WI38 (cell line): Measurements from ENCODE around the gene ARHGAP4.

ENCODE experiments used
- H3K4me3 ChIP-seq: 2 replicates; pipeline ENCODE4 v1.5.1; 2011; ENCODE audit warnings: low read depth, mild to moderate bottlenecking, control low read depth, low read length
- TF ChIP-seq, protein P1 (sequence below): IDR thresholded peaks from 2 replicates; pipeline ENCODE4 v1.5.1; 2012; ENCODE audit warnings: low read depth, mild to moderate bottlenecking, control low read depth, low read length

ARHGAP4 gene

DNA sequence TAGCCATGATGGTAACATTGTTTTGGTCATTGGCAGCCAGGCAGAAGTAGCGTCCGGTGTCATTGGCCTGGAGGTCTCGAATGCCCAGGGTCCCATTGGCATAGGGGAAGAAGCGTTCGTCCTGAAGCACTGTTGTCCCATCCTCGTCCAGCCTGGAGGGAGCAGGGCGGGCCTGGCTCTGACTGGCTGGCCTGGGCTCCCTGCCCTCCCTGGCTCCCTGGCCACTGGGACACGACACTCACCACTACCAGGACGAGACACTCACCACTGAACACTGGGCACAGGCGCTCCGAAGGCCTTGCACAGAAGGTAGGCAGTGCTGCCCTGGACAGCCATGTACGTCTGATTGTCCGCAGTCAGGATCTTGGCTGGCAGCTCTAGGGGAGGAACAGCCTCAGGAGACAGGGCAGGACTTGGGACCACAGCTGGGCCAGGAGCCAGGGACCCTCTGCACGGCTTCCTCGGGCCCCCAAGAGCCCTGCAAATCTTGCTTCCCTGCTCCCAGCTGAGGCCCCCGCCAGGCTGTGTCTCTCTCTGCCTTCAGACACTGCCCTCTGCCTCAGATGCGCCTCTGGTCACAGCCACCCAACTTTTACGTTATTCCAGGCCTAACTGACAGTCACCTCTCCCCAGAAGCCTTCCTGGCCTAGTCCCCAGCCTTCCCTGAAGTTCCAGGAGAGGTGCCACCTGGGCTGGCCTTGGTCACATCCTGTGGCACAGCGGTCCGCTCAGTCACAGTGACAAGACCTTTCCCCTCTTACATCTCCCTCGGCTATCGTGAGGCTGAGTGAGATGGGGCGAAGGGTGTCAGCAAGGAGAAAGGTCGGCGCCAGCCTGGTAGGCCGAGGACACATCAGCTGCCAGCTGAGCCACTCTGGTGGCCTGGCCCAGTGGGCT, 57.2 kb downstream of the ARHGAP4 start:
- TF ChIP-seq, protein P1, sequence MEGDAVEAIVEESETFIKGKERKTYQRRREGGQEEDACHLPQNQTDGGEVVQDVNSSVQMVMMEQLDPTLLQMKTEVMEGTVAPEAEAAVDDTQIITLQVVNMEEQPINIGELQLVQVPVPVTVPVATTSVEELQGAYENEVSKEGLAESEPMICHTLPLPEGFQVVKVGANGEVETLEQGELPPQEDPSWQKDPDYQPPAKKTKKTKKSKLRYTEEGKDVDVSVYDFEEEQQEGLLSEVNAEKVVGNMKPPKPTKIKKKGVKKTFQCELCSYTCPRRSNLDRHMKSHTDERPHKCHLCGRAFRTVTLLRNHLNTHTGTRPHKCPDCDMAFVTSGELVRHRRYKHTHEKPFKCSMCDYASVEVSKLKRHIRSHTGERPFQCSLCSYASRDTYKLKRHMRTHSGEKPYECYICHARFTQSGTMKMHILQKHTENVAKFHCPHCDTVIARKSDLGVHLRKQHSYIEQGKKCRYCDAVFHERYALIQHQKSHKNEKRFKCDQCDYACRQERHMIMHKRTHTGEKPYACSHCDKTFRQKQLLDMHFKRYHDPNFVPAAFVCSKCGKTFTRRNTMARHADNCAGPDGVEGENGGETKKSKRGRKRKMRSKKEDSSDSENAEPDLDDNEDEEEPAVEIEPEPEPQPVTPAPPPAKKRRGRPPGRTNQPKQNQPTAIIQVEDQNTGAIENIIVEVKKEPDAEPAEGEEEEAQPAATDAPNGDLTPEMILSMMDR: no peak
- no peak overlapping the region for H3K4me3 ChIP-seq

DNA sequence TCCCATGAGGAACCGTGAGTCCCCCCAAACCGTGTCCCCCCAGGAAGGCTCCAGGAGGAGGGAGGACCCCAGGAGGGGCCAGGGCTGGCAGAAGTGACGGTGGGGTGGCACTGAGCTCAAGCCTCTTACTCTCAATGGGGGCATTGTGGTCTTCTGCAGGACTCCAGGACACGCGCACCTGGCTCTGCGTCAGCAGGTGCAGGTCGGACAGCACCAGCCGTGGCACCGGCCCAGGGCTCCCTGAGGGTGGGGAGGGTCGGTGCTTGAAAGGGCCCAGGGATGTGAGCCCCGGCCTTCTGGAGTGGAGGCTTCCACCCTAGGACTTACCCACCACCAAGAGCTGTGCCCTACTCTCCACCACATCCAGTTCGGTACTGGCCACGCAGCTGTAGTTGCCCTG, 58.4 kb downstream of the ARHGAP4 start:
- H3K4me3 ChIP-seq: no peak overlapping the region
- TF ChIP-seq, protein P1: no peak

DNA sequence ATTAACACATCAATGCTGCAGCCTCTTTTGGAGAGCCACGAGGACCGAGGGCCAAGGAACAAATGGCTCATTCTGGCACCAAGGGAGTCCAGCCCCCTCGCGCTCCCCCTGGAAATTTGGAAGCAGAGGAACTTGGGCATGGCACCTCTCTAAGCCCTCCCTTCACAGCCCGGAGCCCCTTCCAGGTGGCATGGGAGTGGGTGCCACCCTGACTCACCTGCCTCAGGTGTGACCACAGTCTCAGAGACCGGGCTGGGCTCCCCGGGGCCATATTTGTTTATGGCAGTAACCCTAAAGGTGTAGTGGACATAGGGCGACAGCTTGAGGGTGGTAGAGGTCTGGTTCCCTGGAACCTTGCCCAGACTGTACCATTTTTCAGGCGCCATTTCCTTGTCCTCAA, 58.9 kb downstream of the ARHGAP4 start:
- no peak overlapping the region for H3K4me3 ChIP-seq
- TF ChIP-seq, protein P1: no peak

DNA sequence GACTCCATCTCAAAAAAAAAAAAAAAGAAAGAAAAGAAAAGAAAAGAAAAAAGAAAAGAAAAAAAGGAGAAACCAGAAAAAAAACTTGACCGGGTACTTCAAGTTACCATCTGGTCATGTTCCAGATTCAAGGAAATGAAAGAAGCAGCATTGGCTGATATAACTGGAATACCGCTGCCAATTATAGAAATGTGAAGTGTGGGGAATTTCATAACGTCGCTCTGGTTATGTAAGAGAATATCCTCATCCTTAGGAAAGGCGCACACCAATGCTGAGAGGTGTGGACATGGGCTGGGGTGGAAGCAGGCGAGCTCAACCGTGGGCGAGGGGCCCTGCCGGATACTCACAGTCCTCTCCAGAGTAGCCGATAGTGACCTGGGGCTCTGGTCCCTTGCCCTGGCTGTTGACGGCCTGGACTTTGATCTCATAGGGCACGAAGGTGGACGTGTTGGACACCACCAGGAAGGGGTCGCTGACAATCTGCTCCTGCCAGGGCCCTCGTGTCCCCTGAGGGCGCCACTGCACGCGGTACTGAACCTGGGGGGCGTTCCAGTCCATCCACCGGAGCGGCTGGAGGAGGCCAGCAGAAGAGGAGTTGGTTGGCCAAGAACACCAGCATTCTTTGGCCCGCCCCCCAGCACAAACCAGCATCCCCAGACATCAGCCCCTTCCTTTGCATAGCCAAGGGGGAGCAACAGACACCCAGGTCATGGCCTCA, 59.6 kb downstream of the ARHGAP4 start:
- H3K4me3 ChIP-seq: no peak overlapping the region
- TF ChIP-seq, protein P1: no peak

DNA sequence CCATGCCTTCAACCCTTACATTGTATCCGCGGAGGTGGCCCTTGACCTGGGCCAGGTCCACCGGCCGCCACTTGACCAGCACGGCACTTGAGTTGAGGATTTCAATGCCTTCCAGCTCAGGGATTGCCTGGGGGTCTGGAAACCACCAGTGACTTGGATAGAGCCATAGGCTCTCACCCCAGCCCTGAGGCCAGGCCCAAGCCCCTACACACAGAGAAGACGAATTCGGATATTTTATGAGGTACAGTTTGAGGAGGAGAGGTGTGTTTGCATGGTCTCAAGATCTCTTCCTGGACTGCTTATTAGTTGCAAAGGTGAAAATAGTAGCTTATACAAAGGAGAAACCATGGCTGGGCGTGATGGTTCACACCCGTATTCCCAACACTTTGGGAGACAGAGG, 60.4 kb downstream of the ARHGAP4 start:
- H3K4me3 ChIP-seq: no peak overlapping the region
- TF ChIP-seq, protein P1: no peak

DNA sequence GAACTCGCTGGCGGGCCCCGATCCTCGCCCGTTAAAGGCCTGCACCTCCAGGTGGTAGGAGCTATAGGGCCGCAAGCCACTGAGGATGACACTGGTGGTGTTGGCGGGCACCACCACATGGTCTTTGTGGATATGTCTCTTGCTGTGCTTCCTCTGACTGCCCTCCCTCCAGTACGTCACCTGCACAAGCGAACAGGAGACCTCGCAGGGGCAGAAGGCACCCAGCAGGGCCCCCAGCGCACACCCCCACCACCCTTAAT, 60.8 kb downstream of the ARHGAP4 start:
- TF ChIP-seq, protein P1: no peak
- H3K4me3 ChIP-seq: no peak overlapping the region

DNA sequence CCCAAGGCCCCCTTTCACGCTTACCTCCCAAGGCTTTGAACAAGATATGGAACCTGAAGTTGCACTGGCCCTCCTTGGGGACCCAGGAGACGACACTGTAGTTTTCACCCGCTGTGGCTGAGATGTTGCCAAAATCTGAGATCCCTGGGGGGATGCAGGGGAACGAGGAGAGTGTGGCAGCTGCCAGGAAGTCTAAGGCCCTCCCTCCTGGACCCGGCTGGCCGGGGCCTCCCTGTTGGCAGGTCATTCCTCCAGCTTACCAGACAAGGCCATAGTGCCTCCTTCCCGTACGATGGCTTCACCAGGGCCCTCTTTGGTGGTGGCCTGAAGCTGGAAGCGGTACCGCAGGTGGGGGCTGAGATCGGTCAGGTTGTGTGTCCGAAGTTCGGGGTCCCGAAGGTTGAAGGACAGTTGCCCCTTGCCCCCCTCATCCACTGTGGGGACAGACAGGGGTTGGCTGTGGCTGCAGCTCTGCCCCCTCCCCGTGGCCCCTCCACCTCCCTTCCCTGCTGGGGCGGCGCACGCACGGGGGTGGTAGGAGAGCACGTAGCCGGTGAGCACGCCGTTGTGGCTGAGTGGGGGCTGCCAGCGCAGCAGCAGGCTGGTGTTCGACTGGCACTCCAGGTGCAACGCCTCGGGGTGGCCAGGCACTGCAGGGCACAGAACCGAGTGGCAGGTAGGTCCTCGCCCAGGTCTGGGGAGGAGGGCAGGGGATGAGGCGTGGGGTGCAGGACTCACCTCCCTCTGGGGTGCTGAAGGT, 61.3 kb downstream of the ARHGAP4 start:
- H3K4me3 ChIP-seq: no peak overlapping the region
- TF ChIP-seq, protein P1: no peak
